Spleen (tissue), 11 donors: ENCODE measurements around the gene IPCEF1. TPM values are rescaled to one million over a fixed set of nuclear protein-coding genes. Genes with fewer than 3 reads are reported as not detected.

ENCODE experiments used
- DNase-seq: peaks from one replicate; pipeline ENCODE4 v3.0.0-alpha.2; 2020
- H3K27ac ChIP-seq, 8 donors: fragments of 200-600 bp; sonication (generic) in 7 of 8; 1 replicate in 4 of 8; 2 replicates in 4 of 8; pipeline versions ENCODE4 v1.5.0 to v1.8.0; 2016 to 2021; ENCODE audit warnings: inconsistent platforms in 4 of 8, mild to moderate bottlenecking in 4 of 8, moderate library complexity in 1 of 8
- H3K27me3 ChIP-seq, 7 donors: fragments of 200-600 bp; sonication (generic) in 6 of 7; replicated peaks in 1 of 7; 1 replicate in 4 of 7; 2 replicates in 3 of 7; pipeline versions ENCODE4 v1.5.0 to v1.8.0; 2016 to 2021; ENCODE audit warnings: inconsistent platforms in 3 of 7, mild to moderate bottlenecking in 1 of 7
- H3K36me3 ChIP-seq, 6 donors: fragments of 200-600 bp; sonication (generic) in 5 of 6; 1 replicate in 4 of 6; 2 replicates in 2 of 6; pipeline versions ENCODE4 v1.5.0 to v1.8.0; 2016 to 2021; ENCODE audit warnings: inconsistent platforms in 2 of 6
- H3K4me1 ChIP-seq, 6 donors: fragments of 200-600 bp; sonication (generic) in 5 of 6; 1 replicate in 3 of 6; 2 replicates in 3 of 6; pipeline versions ENCODE4 v1.5.0 to v1.8.0; 2016 to 2021; ENCODE audit warnings: inconsistent platforms in 3 of 6
- H3K4me3 ChIP-seq, 8 donors: fragments of 200-600 bp; sonication (generic) in 7 of 8; 1 replicate in 4 of 8; 2 replicates in 4 of 8; pipeline versions ENCODE4 v1.5.0 to v1.8.0; 2016 to 2021; ENCODE audit warnings: inconsistent platforms in 4 of 8, mild to moderate bottlenecking in 4 of 8, moderate library complexity in 2 of 8
- H3K9me3 ChIP-seq, 8 donors: fragments of 200-600 bp; sonication (generic) in 7 of 8; 1 replicate in 4 of 8; 2 replicates in 4 of 8; pipeline versions ENCODE4 v1.5.0 to v1.8.0; 2016 to 2021; ENCODE audit warnings: inconsistent platforms in 4 of 8
- CTCF ChIP-seq, 11 experiments: fragments of 200-600 bp in 7 of 11; fragments of 450-650 bp in 4 of 11; sonication (generic) in 4 of 11; IDR thresholded peaks in 8 of 11; conservative IDR thresholded peaks in 3 of 11; 1 replicate in 7 of 11; 2 replicates in 4 of 11; pipeline versions ENCODE4 v1.4.0 to v1.8.0; 2016 to 2021; ENCODE audit warnings: antibody characterized with exemption in 11 of 11, inconsistent platforms in 4 of 11, mild to moderate bottlenecking in 1 of 11
- POLR2A ChIP-seq, 3 donors: fragments of 450-650 bp; IDR thresholded peaks; one replicate each; pipeline ENCODE4 v1.5.1; 2017; ENCODE audit warnings: antibody characterized with exemption in 3 of 3, mild to moderate bottlenecking in 1 of 3
- POLR2AphosphoS5 ChIP-seq, 3 donors: sonication (generic); formaldehyde crosslinking; IDR thresholded peaks; one replicate each; pipeline ENCODE4 v1.5.1; 2017; ENCODE audit warnings: antibody characterized with exemption in 3 of 3
- WGBS, 5 donors: extraction: QIAGEN DNeasy Blood & Tissue Kit in 3 of 5; methylation state at CpG; one replicate each; pipeline versions ENCODE4 v1.1.5 to v1.1.7; 2013 to 2018; 5-methylcytosine and 5-hydroxymethylcytosine counted together
- intact Hi-C: fragments of 100-400 bp; cut with DNase I; formaldehyde crosslinking; loops from one replicate; pipeline ENCODE4 v1.15.0; 2023; ENCODE audit warnings: low total_unique reads
- polyA plus RNA-seq, 3 donors: library from polyadenylated mRNA; stranded (reverse); fragments of 200-250 nt; gene quantifications; one replicate each; pipeline ENCODE4 v1.2.1, GENCODE V29; 2013
- total RNA-seq, 7 donors: library from RNA; depleted of rRNA in 3 of 7; stranded (reverse); fragments of >200 nt in 3 of 7; fragmentation: NEBNext Ultra II Directional in 4 of 7; extraction: Animal tissue kit (Norgen Biotek cat#: 25700) in 4 of 7; gene quantifications; one replicate each; pipeline versions ENCODE4 v1.1.0 to v1.2.1, GENCODE V29; 2016 to 2021
- donor health status: healthy with polysubstance abuse.
- donor health status: DM: no; HTN: no; CAD: no; lungs with moderate emphysema.
- donor health status: DM: no; HTN: no; CAD: no.
- donor health status: Bipolar disorder and iron deficiency.
- donor health status: healthy.
- donor health status: DM: no; HTN: no; CAD: no.
- donor health status: DM: yes; HTN: yes; CAD: no.

The IPCEF1 gene
- total and polyA plus RNA-seq, 10 donors: 1.4 to 32.2 (median 26.2) TPM

GRCh38 chr6:154274168-154274567 is 82.4 kb downstream of the IPCEF1 start:
- Histone ChIP-seq H3K27me3 (no peaks in the 10 kb centered on the region), H3K36me3 (no peaks in the 10 kb centered on the region), H3K4me3 (no peak overlapping the region), H3K4me1 (peaks cover 0 to 21% (median 14%) of the 10 kb centered on the region in 6 donors), H3K27ac (no peak overlapping the region), H3K9me3 (no peaks in the 10 kb centered on the region)
- intact Hi-C loops: no loop called here
- no peak for TF ChIP-seq POLR2A (IDR thresholded peaks at IDR 0.05)
- no peak for DNase-seq
- WGBS, 5 donors: 75 to 85% (median 76%) methylated on average over 2 of the region's 2 CpGs

GRCh38 chr6:154268486-154268885 is 88.1 kb downstream of the IPCEF1 start:
- Histone ChIP-seq H3K9me3 (no peaks in the 10 kb centered on the region), H3K27me3 (no peaks in the 10 kb centered on the region), H3K27ac (no peak overlapping the region), H3K4me3 (no peak overlapping the region), H3K4me1 (no peaks in the 10 kb centered on the region), H3K36me3 (no peaks in the 10 kb centered on the region)
- no peak for TF ChIP-seq POLR2A (IDR thresholded peaks at IDR 0.05)
- TF ChIP-seq POLR2AphosphoS5 (IDR thresholded peaks at IDR 0.05): no peak
- intact Hi-C loops: no loop called here
- 49 to 81% (median 76%) methylated on average over 3 of the region's 3 CpGs for WGBS, 5 donors
- no peak for DNase-seq

GRCh38 chr6:154267508-154268106 is 89.0 kb downstream of the IPCEF1 start:
- no peak for TF ChIP-seq CTCF (IDR thresholded peaks at IDR 0.05 in 8 of 11, conservative IDR thresholded peaks at IDR 0.05 in 3 of 11)
- peak in 1 of 3 donors; percentile 36 for TF ChIP-seq POLR2AphosphoS5 (IDR thresholded peaks at IDR 0.05)
- Histone ChIP-seq H3K27ac (no peak overlapping the region), H3K36me3 (no peaks in the 10 kb centered on the region), H3K27me3 (no peaks in the 10 kb centered on the region), H3K4me3 (no peak overlapping the region), H3K9me3 (no peaks in the 10 kb centered on the region), H3K4me1 (no peaks in the 10 kb centered on the region)
- intact Hi-C loops: no loop called here
- WGBS, 5 donors: 78 to 90% (median 85%) methylated on average over 2 to 3 of the region's 3 CpGs
- DNase-seq: no peak

- Histone ChIP-seq H3K4me1 (no peaks in the 10 kb centered on the region), H3K27ac (no peak overlapping the region), H3K27me3 (no peaks in the 10 kb centered on the region), H3K36me3 (no peaks in the 10 kb centered on the region), H3K4me3 (no peak overlapping the region), H3K9me3 (no peaks in the 10 kb centered on the region)
- DNase-seq: no peak
- intact Hi-C loops: no loop called here
- TF ChIP-seq CTCF (IDR thresholded peaks at IDR 0.05 in 8 of 11, conservative IDR thresholded peaks at IDR 0.05 in 3 of 11): no peak
- TF ChIP-seq POLR2A (IDR thresholded peaks at IDR 0.05): no peak
- no peak for TF ChIP-seq POLR2AphosphoS5 (IDR thresholded peaks at IDR 0.05)
Measured at GRCh38 chr6:154266560-154267099, 90.0 kb downstream of the IPCEF1 start.

GRCh38 chr6:154261688-154262397 is 94.8 kb downstream of the IPCEF1 start:
- Histone ChIP-seq H3K4me3 (no peak overlapping the region), H3K9me3 (no peaks in the 10 kb centered on the region), H3K36me3 (no peaks in the 10 kb centered on the region), H3K4me1 (peaks cover 0 to 23% (median 9%) of the 10 kb centered on the region in 6 donors), H3K27ac (no peak overlapping the region), H3K27me3 (no peaks in the 10 kb centered on the region)
- intact Hi-C loops: no loop called here
- DNase-seq: no peak
- WGBS, 5 donors: 59 to 77% (median 71%) methylated on average over 7 of the region's 7 CpGs
- no peak for TF ChIP-seq POLR2AphosphoS5 (IDR thresholded peaks at IDR 0.05)
- TF ChIP-seq POLR2A (IDR thresholded peaks at IDR 0.05): no peak
- TF ChIP-seq CTCF (IDR thresholded peaks at IDR 0.05 in 8 of 11, conservative IDR thresholded peaks at IDR 0.05 in 3 of 11): no peak
